ENCODE measurements around the gene CFAP53. TPM values are rescaled to one million over a fixed set of nuclear protein-coding genes. Genes with fewer than 3 reads are reported as not detected.

CFAP53 gene
- total and polyA plus RNA-seq, 2 experiments from 2014 or later = 0.11 to 0.48 TPM

GRCh38 chr18:50272568-50272967 lies 6.3 kb upstream of the CFAP53 start:
- H3K9ac ChIP-seq = no peak overlapping the region
- no peaks in the 10 kb centered on the region for H3K4me1 ChIP-seq (ENCODE audit: insufficient read depth)
- H3K9me3 ChIP-seq (ENCODE audit: low read depth) = no peaks in the 10 kb centered on the region
- H3K9me2 ChIP-seq (ENCODE audit: insufficient read depth) = no peaks in the 10 kb centered on the region
- DNase-seq = no peak
- H4K20me1 ChIP-seq (ENCODE audit: insufficient read depth) = no peaks in the 10 kb centered on the region
- no peak overlapping the region for H3K27ac ChIP-seq
- H3K27me3 ChIP-seq (replicated peaks; ENCODE audit: insufficient read depth) = no peaks in the 10 kb centered on the region
- no peak overlapping the region for H3K4me2 ChIP-seq (ENCODE audit: unreplicated experiment)
- peaks cover 10% of the 10 kb centered on the region for H3K79me2 ChIP-seq (ENCODE audit: insufficient read depth)
- no peak overlapping the region for H2AFZ ChIP-seq
- H3K36me3 ChIP-seq (ENCODE audit: low read depth) = peaks cover 38% of the 10 kb centered on the region; the same call in 1 of the 2 replicates
- peaks cover 27% of the 10 kb centered on the region; the same call in 1 of the 2 replicates for H3F3A ChIP-seq (ENCODE audit: insufficient read depth)
- in situ Hi-C loops (cut with MboI) = no loop called here
- no peak for TF ChIP-seq EZH2phosphoT487 (IDR thresholded peaks at IDR 0.05; ENCODE audit: insufficient read depth, low read depth)
- no peak for TF ChIP-seq EZH2 (IDR thresholded peaks at IDR 0.05; ENCODE audit: insufficient read depth, poor library complexity, severe bottlenecking)
- 50 to 53% methylated on average over 5 of the region's 5 CpGs for WGBS, 2 experiments (ENCODE audit: low coverage in 1 of 2, low lambda C conversion rate in 2 of 2, missing lambda C conversion rate in 2 of 2)
- no peak overlapping the region for H3K4me3 ChIP-seq

GRCh38 chr18:50268022-50268747 lies 1.9 kb upstream of the CFAP53 start:
- H3K9me2 ChIP-seq (ENCODE audit: insufficient read depth) = no peaks in the 10 kb centered on the region
- peak overlapping the region; percentile 70 for H3K4me3 ChIP-seq
- H3K4me2 ChIP-seq (ENCODE audit: unreplicated experiment) = peak overlapping the region; percentile 78
- H3K79me2 ChIP-seq (ENCODE audit: insufficient read depth) = no peaks in the 10 kb centered on the region
- no peak for TF ChIP-seq EZH2phosphoT487 (IDR thresholded peaks at IDR 0.05; ENCODE audit: insufficient read depth, low read depth)
- TF ChIP-seq EZH2 (IDR thresholded peaks at IDR 0.05; ENCODE audit: insufficient read depth, poor library complexity, severe bottlenecking) = no peak
- in situ Hi-C loops (cut with MboI) = no loop called here
- no peaks in the 10 kb centered on the region for H3K9me3 ChIP-seq (ENCODE audit: low read depth)
- no peaks in the 10 kb centered on the region for H3K27me3 ChIP-seq (replicated peaks; ENCODE audit: insufficient read depth)
- DNase-seq = peak; percentile 82
- no peaks in the 10 kb centered on the region for H3K4me1 ChIP-seq (ENCODE audit: insufficient read depth)
- H4K20me1 ChIP-seq (ENCODE audit: insufficient read depth) = no peaks in the 10 kb centered on the region
- 26 to 29% methylated on average over 49 to 55 of the region's 56 CpGs for WGBS, 2 experiments (ENCODE audit: low coverage in 1 of 2, low lambda C conversion rate in 2 of 2, missing lambda C conversion rate in 2 of 2)
- peaks cover 22% of the 10 kb centered on the region; the same call in 1 of the 2 replicates for H3K36me3 ChIP-seq (ENCODE audit: low read depth)
- peak overlapping the region; percentile 77 for H3K9ac ChIP-seq
- peak overlapping the region; percentile 77 for H2AFZ ChIP-seq
- H3F3A ChIP-seq (ENCODE audit: insufficient read depth) = peaks cover 27% of the 10 kb centered on the region; the same call in 1 of the 2 replicates
- H3K27ac ChIP-seq = peak overlapping the region; percentile 71

- Histone ChIP-seq H4K20me1 (ENCODE audit: insufficient read depth) (no peaks in the 10 kb centered on the region), H3K4me2 (ENCODE audit: unreplicated experiment) (no peak overlapping the region), H3K36me3 (ENCODE audit: low read depth) (no peaks in the 10 kb centered on the region), H3K4me3 (no peak overlapping the region), H3K4me1 (ENCODE audit: insufficient read depth) (no peaks in the 10 kb centered on the region), H2AFZ (no peak overlapping the region), H3K9me3 (ENCODE audit: low read depth) (no peaks in the 10 kb centered on the region), H3K79me2 (ENCODE audit: insufficient read depth) (no peaks in the 10 kb centered on the region), H3K9ac (no peak overlapping the region), H3K27ac (no peak overlapping the region), H3K9me2 (ENCODE audit: insufficient read depth) (no peaks in the 10 kb centered on the region), H3K27me3 (replicated peaks; ENCODE audit: insufficient read depth) (no peaks in the 10 kb centered on the region), H3F3A (ENCODE audit: insufficient read depth) (no peaks in the 10 kb centered on the region)
- no peak for DNase-seq
- in situ Hi-C loops (cut with MboI) = no loop called here
- TF ChIP-seq EZH2phosphoT487 (IDR thresholded peaks at IDR 0.05; ENCODE audit: insufficient read depth, low read depth) (no peak), EZH2 (IDR thresholded peaks at IDR 0.05; ENCODE audit: insufficient read depth, poor library complexity, severe bottlenecking) (no peak)
Observed at GRCh38 chr18:50262977-50263376, 3.3 kb downstream of the CFAP53 start.

- Histone ChIP-seq H3K4me2 (ENCODE audit: unreplicated experiment) (no peak overlapping the region), H3F3A (ENCODE audit: insufficient read depth) (no peaks in the 10 kb centered on the region), H3K27ac (no peak overlapping the region), H2AFZ (no peak overlapping the region), H3K27me3 (replicated peaks; ENCODE audit: insufficient read depth) (no peaks in the 10 kb centered on the region), H3K9ac (no peak overlapping the region), H3K4me3 (no peak overlapping the region), H3K9me3 (ENCODE audit: low read depth) (no peaks in the 10 kb centered on the region), H3K36me3 (ENCODE audit: low read depth) (no peaks in the 10 kb centered on the region), H3K9me2 (ENCODE audit: insufficient read depth) (no peaks in the 10 kb centered on the region), H3K4me1 (ENCODE audit: insufficient read depth) (no peaks in the 10 kb centered on the region), H4K20me1 (ENCODE audit: insufficient read depth) (no peaks in the 10 kb centered on the region), H3K79me2 (ENCODE audit: insufficient read depth) (no peaks in the 10 kb centered on the region)
- no peak for DNase-seq
- TF ChIP-seq EZH2phosphoT487 (IDR thresholded peaks at IDR 0.05; ENCODE audit: insufficient read depth, low read depth) = no peak
- TF ChIP-seq EZH2 (IDR thresholded peaks at IDR 0.05; ENCODE audit: insufficient read depth, poor library complexity, severe bottlenecking) = no peak
- WGBS, 2 experiments (ENCODE audit: low coverage in 1 of 2, low lambda C conversion rate in 2 of 2, missing lambda C conversion rate in 2 of 2) = 43 to 48% methylated on average over 3 of the region's 3 CpGs
- in situ Hi-C loops (cut with MboI) = no loop called here
Observed at GRCh38 chr18:50250935-50251334, 15.4 kb downstream of the CFAP53 start.

Data from GM23248 (cell line).